HFF-Myc (cell line): ENCODE measurements around the gene ASTN1.

ENCODE experiments used
- DNase-seq: peaks from one replicate; pipeline ENCODE4 v3.0.0-alpha.2; 2011; ENCODE audit warnings: low read depth; ENCODE audit errors: extremely low read depth
- H3K4me3 ChIP-seq: replicated peaks from 2 replicates; pipeline ENCODE4 v1.5.1; 2011; ENCODE audit warnings: low read depth, mild to moderate bottlenecking, control low read depth, low read length
- CTCF ChIP-seq: IDR thresholded peaks from 2 replicates; pipeline ENCODE4 v1.5.1; 2012; ENCODE audit warnings: mild to moderate bottlenecking, low read depth, low read length, control low read depth; ENCODE audit errors: missing control alignments

Gene ASTN1

GRCh38 chr1:176994931-176995596 lies 169.4 kb downstream of the ASTN1 start:
- no peak for DNase-seq
- no peak overlapping the region for H3K4me3 ChIP-seq
- TF ChIP-seq CTCF, result no peak

- no peak for TF ChIP-seq CTCF
- DNase-seq, result no peak
- no peak overlapping the region for H3K4me3 ChIP-seq
Observed at GRCh38 chr1:176993587-176993986, 170.9 kb downstream of the ASTN1 start.

GRCh38 chr1:176989754-176990153 lies 174.8 kb downstream of the ASTN1 start:
- no peak for TF ChIP-seq CTCF
- H3K4me3 ChIP-seq, result no peak overlapping the region
- DNase-seq, result no peak

GRCh38 chr1:176989023-176989422 lies 175.5 kb downstream of the ASTN1 start:
- no peak for DNase-seq
- H3K4me3 ChIP-seq, result no peak overlapping the region
- no peak for TF ChIP-seq CTCF

GRCh38 chr1:176987016-176987415 lies 177.5 kb downstream of the ASTN1 start:
- no peak for DNase-seq
- H3K4me3 ChIP-seq, result no peak overlapping the region
- TF ChIP-seq CTCF, result no peak

- H3K4me3 ChIP-seq, result no peak overlapping the region
- TF ChIP-seq CTCF, result no peak
- DNase-seq, result no peak
Observed at GRCh38 chr1:176983731-176984130, 180.8 kb downstream of the ASTN1 start.

GRCh38 chr1:176976771-176977170 lies 187.7 kb downstream of the ASTN1 start:
- H3K4me3 ChIP-seq, result no peak overlapping the region
- DNase-seq, result no peak
- TF ChIP-seq CTCF, result no peak
